ENCODE data around the gene IFI44L. TPM values are rescaled to one million over a fixed set of nuclear protein-coding genes. Genes with fewer than 3 reads are reported as not detected.

The IFI44L gene
- polyA plus RNA-seq, 4 donors: 4.5 to 8.5 (median 7.4) TPM

DNA sequence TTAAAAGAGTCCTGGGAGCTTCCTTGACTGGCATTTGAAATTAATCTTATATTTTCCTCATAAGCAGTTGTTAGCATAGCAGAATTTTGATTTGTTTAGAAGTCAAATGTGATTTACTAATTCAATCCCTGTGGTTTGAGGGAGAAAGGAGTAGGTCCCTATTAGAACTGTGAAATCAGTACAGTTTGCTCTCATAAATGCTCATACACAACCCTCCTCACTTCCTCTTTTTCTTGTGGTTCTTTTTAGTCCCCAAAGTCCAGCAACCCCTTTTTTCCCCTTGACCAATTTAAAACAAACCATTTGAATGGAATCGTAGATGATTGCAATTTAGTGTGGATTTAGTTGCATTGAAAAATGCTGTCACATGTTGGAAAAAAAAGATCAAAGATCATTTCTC lies 20.2 kb downstream of the IFI44L start:
- no peak for DNase-seq (ENCODE audit: low read depth in 4 of 4, low spot score in 3 of 4)

DNA sequence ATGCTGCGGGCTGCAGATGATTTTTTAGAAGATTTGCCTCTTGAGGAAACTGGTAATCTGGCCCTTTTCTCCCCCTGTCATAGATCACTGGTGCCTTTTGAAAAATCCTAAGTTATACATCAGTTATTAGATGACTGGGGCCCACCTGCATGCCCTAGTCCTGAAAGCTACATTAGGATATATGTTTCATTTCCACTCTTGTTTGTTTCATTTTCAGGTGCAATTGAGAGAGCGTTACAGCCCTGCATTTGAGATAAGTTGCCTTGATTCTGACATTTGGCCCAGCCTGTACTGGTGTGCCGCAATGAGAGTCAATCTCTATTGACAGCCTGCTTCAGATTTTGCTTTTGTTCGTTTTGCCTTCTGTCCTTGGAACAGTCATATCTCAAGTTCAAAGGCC lies 21.3 kb downstream of the IFI44L start:
- no peak for DNase-seq (ENCODE audit: low read depth in 4 of 4, low spot score in 3 of 4)

DNA sequence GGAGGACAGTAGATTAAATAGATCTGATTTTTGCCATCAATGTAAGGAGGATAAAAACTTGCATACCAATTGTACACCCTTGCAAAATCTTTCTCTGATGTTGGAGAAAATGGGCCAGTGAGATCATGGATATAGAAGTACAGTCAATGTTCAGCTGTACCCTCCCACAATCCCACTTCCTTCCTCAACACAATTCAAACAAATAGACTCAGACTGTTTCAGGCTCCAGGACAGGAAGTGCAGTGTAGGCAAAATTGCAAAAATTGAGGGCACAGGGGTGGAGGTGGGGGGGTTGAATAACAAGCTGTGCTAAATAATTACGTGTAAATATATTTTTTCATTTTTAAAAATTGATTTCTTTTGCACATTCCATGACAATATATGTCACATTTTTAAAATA lies 25.5 kb downstream of the IFI44L start:
- no peak for DNase-seq (ENCODE audit: low read depth in 4 of 4, low spot score in 3 of 4)

DNA sequence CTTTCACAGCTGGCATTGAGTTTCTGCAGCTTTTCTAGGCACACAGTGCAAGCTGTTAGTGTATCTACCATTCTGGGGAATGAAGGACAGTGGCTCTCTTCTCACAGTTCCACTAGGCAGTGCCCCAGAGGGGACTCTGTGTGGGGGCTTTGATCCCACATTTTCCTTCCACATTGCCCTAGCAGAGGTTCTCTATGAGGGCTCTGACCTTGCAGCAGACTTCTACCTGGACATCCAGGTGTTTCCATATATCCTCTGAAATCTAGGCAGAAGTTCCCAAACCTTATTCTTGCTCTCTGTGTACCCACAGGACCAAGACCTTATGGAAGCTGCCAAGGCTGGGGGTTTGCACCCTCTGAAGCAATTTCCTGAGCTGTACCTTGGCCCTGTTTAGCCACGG lies 27.0 kb downstream of the IFI44L start:
- DNase-seq (ENCODE audit: low read depth in 4 of 4, low spot score in 3 of 4): no peak

DNA sequence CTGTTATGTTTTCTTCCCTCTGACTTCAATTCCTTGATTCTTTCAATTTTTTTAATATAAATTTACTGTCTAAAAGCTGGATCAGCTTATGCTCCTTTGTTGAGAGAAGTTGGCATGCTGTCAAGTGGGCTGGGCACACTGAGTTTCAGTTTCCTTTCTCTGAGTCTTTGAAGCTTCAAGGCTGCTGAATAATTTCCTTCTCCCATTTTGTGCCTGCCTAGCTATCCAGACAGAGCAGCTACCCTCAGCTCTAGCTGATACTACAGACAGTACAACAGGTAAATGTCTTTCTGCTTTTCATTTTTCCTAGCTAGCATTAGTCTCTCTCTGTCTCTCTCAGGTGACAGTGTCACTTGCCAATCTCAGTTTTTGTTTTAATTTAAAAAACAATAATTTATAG lies 29.4 kb downstream of the IFI44L start, which contains the start of gene IFI44:
Gene IFI44 (plus strand): TSS at position 204 of the 400 bp plus-strand sequence. CDS start 365 bp downstream, outside the sequence.
- peak; percentile 16 to 70 (median 46) for DNase-seq (ENCODE audit: low read depth in 4 of 4, low spot score in 3 of 4)

DNA sequence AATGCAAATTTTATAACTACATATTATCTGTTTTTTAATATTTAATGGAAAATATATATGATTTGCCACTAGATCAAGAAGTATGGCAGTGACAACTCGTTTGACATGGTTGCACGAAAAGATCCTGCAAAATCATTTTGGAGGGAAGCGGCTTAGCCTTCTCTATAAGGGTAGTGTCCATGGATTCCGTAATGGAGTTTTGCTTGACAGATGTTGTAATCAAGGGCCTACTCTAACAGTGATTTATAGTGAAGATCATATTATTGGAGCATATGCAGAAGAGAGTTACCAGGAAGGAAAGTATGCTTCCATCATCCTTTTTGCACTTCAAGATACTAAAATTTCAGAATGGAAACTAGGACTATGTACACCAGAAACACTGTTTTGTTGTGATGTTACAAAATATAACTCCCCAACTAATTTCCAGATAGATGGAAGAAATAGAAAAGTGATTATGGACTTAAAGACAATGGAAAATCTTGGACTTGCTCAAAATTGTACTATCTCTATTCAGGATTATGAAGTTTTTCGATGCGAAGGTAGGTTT lies 29.9 kb downstream of the IFI44L start:
- no peak for DNase-seq (ENCODE audit: low read depth in 4 of 4, low spot score in 3 of 4)

DNA sequence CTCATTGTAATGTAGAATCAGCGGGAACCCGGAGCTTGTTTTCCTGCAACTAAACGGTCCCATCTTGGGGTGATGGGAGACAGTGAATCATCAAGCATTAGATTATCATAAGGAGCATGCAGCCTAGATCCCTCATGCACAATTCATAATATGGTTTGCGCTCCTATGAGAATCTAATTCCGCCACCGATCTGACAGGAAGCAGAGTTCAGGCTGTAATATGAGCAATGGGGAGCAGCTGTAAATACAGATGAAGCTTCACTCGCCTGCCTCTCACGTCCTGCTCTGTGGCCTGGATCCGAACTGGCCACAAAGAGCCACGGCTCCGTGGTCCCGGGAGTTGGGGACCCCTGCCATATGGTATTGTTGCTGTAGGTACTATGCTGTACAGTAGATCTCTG lies 31.0 kb downstream of the IFI44L start:
- DNase-seq (ENCODE audit: low read depth in 4 of 4, low spot score in 3 of 4): no peak

DNA sequence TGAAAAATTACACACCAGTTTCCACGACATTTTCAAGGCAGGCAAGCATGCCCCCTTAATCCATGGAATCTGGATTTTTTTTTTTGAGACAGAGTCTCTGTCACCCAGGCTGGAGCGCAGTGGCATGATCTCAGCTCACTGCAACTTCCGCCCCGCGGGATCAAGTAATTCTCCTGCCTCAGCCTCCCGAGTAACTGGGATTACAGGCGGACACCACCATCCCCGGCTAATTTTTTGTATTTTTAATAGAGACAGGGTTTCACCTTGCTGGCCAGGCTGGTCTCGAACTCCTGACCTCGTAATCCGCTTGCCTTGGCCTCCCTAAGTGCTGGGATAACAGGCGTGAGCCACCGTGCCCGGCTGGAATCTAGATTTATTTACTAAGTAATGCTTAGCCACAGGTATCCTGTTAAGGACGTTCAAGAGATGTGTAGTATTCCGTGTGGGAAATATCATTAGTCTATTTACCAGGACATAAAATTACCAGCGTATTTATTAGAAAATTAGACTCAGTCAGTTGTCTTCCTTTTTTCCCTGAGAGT lies 31.8 kb downstream of the IFI44L start:
- DNase-seq (ENCODE audit: low read depth in 4 of 4, low spot score in 3 of 4): no peak

DNA sequence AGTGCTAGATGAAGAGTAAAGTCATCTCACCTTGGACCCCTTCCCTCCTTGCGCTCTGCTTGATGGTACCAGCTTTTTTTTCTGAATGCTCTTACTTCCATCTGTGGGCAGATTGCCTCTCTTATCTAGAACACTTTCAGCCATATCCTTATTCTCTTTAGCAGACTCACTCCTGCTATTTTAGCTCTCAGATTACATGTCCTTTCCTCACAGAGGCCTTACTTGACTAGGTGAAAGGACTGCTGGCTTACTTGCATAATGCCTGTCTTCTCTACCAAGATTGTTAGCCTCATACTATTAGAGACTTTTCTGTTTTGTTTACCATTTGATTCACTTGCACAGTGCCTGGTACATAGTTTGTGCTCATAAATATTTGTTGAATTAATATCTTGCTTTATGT lies 38.7 kb downstream of the IFI44L start:
- no peak for DNase-seq (ENCODE audit: low read depth in 4 of 4, low spot score in 3 of 4)

DNA sequence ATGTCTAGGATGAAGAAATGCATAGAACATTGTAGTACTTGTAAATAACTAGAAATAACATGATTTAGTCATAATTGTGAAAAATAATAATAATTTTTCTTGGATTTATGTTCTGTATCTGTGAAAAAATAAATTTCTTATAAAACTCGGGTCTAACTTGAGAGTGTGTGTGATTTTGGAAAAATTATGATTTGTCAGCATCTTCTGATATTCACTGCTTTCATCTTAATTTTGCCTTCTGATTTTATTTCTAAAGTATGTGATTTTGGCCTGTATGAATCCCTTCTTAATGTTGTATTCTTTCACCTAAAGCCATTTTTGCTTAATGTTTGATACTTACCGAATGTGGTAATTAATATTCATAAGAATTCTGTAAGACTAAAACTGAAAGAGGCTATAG lies 43.7 kb downstream of the IFI44L start:
- no peak for DNase-seq (ENCODE audit: low read depth in 4 of 4, low spot score in 3 of 4)

DNA sequence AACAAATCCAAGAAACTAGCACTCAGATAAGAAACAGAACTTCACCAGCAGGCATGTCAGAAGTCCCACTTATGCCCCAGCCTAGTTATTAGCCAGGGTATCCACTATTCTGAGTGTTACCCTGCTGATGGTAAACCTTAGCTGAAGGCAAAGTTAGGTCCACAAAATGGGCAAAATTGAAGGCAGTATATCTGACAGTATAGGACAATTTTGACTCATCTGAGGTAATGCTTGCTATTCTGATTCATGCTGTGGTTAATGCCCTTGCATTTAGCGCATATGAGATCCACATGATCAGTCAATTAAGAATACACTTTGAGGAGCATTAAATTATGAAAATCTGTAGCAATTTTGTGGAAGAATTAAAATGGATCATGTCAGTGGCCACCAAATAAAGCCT lies 44.5 kb downstream of the IFI44L start:
- DNase-seq (ENCODE audit: low read depth in 4 of 4, low spot score in 3 of 4): no peak

DNA sequence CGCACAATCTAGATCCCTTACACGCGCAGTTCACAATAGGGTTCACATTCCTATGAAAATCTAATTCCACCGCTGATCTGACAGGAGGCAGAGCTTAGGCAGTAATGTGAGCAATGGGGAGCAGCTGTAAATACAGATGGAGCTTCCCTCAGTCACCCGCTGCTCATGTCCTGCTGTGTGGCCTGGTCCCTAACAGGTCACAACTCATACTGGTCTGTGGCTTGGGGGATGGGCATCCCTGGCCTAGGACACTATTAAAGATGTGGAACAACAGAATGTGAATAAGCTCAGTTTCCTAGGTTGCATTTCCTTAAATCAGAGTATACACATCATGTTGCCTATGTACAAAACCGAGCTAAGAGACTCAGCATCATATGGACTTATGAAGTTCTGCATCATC lies 45.6 kb downstream of the IFI44L start:
- no peak for DNase-seq (ENCODE audit: low read depth in 4 of 4, low spot score in 3 of 4)

DNA sequence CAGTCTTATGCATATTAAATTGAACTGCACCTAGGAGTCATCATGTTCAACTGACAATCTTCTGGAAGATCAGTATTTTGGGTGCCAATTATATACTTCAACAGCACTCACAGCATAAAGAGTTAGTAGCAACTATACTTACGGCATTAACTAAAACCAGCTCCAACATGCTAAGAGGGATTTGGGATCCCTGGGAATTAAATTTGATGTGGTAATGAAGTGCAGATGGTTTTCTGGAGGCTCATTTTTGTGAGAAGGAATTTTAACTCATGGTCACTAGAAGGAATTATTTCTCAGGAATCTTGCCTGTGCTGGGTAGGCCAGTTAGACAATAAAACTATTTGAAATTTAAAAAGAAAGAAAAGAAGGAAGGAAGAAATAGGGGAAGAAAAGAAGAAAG lies 47.7 kb downstream of the IFI44L start:
- no peak for DNase-seq (ENCODE audit: low read depth in 4 of 4, low spot score in 3 of 4)

DNA sequence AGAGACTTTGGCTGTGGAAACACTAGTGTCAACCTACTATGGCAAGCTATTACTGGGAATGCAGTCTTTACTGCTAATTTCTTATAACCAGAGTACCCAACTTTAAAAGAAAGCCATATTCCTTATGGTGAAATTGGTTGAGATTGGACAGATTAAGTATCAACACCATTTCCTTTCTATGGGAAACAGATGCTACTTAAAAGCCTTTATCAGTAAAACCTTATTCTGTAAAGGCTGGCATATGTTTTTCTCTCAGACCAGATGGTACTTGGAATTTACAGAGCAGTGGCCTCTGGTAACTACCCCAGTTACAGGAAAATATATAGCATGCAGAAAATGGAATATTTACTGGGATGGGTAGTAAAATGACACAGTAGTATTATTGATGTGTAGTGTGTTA lies 48.2 kb downstream of the IFI44L start:
- DNase-seq (ENCODE audit: low read depth in 4 of 4, low spot score in 3 of 4): no peak

DNA sequence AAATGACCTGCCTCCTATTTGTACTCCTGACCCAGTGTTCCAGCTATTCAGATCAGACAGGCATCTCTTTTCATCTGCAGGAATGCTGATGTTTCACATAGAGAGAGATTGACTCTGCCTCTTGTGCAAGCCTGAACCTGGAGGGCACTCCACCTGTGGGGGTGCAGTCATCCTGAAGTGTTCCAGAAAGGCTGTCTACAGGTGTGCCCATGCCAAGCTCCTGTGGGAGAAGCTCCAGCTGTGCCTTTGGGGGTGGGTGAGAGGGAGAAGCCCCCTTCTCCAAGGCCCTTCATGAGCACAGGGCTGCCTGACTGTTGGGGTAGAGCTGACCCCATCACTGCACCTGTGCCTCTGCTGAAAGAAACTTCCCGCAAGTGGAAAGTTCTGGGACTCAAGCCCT lies 52.2 kb downstream of the IFI44L start:
- DNase-seq (ENCODE audit: low read depth in 4 of 4, low spot score in 3 of 4): no peak

DNA sequence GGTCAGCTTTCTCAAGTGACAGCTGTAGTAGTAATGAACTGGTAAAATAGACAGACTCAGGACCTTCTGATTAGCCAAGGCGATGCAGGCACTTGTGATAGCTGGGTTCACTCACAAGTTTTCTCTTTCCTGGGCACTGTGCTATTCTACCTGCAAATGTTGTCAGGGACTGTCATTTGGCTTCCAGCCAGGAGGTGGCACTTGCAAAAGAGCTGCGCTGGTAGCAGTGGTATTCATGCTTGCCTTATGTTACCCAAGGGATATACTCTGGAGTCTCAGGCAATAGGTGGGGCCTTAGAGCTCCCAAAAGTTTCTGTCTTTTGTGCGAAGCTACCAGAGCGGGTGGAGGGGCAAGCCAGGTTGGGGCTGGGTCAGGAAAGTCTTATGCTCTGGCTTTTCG lies 52.9 kb downstream of the IFI44L start:
- no peak for DNase-seq (ENCODE audit: low read depth in 4 of 4, low spot score in 3 of 4)

DNA sequence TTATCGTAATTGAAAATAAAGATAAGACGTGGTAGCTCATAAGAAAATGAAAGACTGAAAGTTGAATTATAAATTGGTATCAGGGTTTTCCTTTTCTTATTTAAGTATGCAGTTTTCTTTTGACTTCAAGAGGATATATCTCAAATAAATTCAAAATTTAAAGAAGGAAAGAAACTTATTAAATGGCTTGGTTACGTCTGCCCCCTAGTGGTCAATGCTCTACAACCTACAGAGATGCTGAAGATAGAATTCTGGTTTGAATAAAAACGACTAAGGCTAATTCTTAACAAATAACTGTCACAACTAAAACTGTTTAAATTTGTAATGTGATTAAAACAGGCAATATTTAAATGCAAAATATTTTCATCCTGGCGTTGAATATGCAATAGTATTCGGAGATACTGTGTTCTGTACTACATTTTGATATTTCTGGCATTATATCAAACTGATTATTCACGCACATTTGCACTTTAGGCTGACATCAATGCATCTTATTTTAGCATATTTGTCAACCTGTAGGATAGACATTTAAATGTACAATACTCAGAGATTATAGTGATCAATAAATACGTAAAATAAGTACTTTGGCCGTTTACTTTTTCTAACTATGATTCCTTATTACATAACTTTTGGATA lies 56.2 kb downstream of the IFI44L start:
- DNase-seq (ENCODE audit: low read depth in 4 of 4, low spot score in 3 of 4): peak in 3 of 4 donors; percentile 44 to 52 (median 45)

DNA sequence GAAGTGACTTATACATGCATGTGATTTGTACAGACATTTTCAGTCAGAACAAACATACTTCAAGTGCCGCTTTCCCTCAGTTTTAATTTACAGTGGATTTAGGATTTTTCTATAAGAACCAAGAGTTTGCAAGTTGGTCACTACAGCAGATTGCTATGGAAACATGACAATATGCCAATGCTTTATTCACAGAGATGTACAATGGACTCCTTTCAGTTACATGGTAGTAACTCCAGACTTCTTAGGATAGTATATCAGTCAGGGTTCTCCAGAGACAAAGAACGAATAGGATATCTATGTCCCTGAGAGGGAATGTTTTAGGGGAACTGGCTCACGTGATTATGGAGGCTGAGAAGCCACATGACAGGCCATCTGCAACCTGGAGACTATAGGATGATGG lies 56.7 kb downstream of the IFI44L start:
- DNase-seq (ENCODE audit: low read depth in 4 of 4, low spot score in 3 of 4): no peak

DNA sequence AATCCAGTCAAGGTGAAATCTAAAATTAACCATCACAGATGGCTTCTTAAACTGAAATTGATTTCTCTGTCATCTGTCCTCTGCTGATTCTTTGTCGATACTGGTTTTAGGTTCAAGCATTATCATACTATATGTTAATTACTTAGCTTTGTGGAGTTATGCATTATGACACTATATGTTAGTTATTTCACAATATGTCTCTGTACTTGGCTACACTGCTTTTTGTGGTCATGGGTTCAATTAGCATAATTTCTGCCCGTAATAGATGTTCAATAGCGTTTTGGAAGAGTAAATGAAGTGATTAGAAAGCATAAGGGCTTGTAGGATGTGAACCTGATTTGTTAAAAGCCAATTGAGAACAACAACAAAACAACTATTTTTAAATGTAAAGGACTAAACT lies 57.5 kb downstream of the IFI44L start:
- DNase-seq (ENCODE audit: low read depth in 4 of 4, low spot score in 3 of 4): no peak

DNA sequence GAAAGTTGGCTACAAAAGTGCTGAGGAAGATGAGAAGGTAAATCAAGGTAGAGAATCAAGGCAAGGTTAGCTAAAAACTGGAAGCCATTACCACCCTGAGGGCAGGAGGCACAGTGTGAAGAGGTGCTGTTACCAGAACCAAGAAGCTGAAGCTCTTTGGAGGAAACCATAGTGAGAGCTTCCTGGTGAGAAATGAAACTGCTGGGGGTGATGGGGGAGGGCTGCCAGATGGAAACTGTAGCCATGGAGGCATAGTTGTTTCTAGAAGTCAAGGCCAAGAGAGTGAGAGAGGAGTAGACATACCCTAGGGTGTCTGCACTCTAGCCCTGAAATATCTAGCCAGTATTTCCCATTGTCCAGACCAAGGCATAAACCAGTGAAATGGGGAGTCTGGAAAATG lies 58.1 kb downstream of the IFI44L start:
- no peak for DNase-seq (ENCODE audit: low read depth in 4 of 4, low spot score in 3 of 4)

DNA sequence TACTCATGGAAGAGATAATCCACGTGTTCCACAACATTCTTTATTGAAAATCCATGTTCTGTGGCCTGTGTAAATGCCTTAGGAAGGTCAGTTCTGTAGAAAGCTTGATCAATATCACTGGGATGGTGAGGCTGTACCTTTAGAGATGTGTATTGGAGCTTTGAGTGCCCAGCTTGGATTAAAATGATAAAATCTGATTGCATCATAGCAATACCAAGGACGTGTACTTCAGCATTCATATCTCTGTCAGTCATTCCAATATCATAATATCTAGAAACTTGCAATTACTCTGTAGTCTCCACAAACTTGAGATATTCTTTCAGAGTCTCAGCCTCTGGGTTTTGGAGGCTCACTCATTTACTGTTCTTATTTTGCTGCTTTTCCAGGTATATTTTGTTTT lies 61.0 kb downstream of the IFI44L start:
- no peak for DNase-seq (ENCODE audit: low read depth in 4 of 4, low spot score in 3 of 4)

DNA sequence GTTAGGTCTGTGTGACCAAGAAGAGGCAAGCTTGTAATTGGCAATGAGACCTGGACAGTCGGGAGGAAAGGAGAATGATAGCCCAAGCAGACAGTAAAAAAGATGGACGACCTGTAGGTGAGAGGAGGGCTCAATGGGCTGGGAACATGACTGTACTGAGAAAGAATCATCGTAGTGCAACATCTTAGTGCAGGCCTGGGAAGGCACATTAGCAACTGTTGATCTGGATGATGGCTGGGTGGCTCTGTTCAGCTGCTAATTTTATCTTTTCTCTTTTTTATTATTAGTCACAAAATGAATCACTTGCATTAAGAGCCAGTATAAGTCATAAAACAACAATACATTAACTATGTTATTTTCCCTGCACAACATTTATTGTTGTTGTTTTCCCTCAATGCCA lies 62.2 kb downstream of the IFI44L start:
- DNase-seq (ENCODE audit: low read depth in 4 of 4, low spot score in 3 of 4): no peak

DNA sequence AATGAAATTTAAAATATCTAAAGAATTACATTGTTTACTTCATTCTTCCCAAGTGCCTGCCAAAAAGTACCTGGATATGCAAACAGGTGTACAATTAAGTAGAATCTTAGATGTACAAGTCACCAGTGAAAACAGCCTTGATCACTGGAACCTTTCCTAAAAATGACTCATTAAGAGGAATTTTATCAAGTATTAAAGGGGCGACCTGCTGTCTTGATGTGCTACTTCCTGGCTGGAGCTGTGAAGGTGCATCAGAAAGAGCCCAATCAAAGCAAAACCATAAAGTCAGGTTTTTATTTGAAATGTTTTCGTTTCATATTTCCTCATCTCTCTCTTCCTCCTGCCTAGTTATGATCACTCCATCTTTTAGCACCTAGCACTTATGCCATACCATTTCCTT lies 62.8 kb downstream of the IFI44L start:
- no peak for DNase-seq (ENCODE audit: low read depth in 4 of 4, low spot score in 3 of 4)
